Right lobe of liver (tissue), 4 donors: ENCODE measurements around the gene DYNLL1.

ENCODE experiments used
- POLR2A ChIP-seq: fragments of 450-650 bp; IDR thresholded peaks from one replicate; pipeline ENCODE4 v1.6.1; 2017; ENCODE audit warnings: antibody characterized with exemption, mild to moderate bottlenecking
- TF ChIP-seq, protein P1 (sequence below), 4 donors: fragments of 200-600 bp in 3 of 4; fragments of 450-650 bp in 1 of 4; IDR thresholded peaks; one replicate each; pipeline versions ENCODE4 v1.5.1 to v1.8.0; 2016 to 2022; ENCODE audit warnings: antibody characterized with exemption in 4 of 4, mild to moderate bottlenecking in 2 of 4
- donor health status: DM: no; HTN: no; CAD: no.
- donor health status: DM: no; HTN: no; CAD: no.
- donor health status: DM: no; HTN: yes; CAD: no.

GRCh38 chr12:120542166-120542565 lies 46.3 kb downstream of the DYNLL1 start:
- TF ChIP-seq, protein P1, sequence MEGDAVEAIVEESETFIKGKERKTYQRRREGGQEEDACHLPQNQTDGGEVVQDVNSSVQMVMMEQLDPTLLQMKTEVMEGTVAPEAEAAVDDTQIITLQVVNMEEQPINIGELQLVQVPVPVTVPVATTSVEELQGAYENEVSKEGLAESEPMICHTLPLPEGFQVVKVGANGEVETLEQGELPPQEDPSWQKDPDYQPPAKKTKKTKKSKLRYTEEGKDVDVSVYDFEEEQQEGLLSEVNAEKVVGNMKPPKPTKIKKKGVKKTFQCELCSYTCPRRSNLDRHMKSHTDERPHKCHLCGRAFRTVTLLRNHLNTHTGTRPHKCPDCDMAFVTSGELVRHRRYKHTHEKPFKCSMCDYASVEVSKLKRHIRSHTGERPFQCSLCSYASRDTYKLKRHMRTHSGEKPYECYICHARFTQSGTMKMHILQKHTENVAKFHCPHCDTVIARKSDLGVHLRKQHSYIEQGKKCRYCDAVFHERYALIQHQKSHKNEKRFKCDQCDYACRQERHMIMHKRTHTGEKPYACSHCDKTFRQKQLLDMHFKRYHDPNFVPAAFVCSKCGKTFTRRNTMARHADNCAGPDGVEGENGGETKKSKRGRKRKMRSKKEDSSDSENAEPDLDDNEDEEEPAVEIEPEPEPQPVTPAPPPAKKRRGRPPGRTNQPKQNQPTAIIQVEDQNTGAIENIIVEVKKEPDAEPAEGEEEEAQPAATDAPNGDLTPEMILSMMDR (IDR thresholded peaks at IDR 0.05) = no peak
- no peak for TF ChIP-seq POLR2A
